CD4-positive, alpha-beta T cell treated with Interleukin-12 subunit alpha and Interleukin-12 subunit beta, for 1 hour (primary cell): Measurements from ENCODE around the gene FOXC1.

Source experiments
- DNase-seq: peaks from one replicate; pipeline ENCODE4 v3.0.0-alpha.2; 2020

Gene FOXC1

GRCh38 chr6:1600063-1600763, 9.5 kb upstream of the FOXC1 start:
- DNase-seq = no peak

- no peak for DNase-seq
Measured at GRCh38 chr6:1600764-1601157, 9.0 kb upstream of the FOXC1 start.

- no peak for DNase-seq
Measured at GRCh38 chr6:1601158-1602048, 8.3 kb upstream of the FOXC1 start.

GRCh38 chr6:1602049-1602713, 7.5 kb upstream of the FOXC1 start:
- DNase-seq = no peak

- no peak for DNase-seq
Measured at GRCh38 chr6:1603708-1604107, 6.0 kb upstream of the FOXC1 start.

GRCh38 chr6:1604158-1605003, 5.3 kb upstream of the FOXC1 start:
- peak; percentile 64 for DNase-seq

- DNase-seq = no peak
Measured at GRCh38 chr6:1605004-1605892, 4.5 kb upstream of the FOXC1 start.

- no peak for DNase-seq
Measured at GRCh38 chr6:1605893-1606779, 3.6 kb upstream of the FOXC1 start.

- no peak for DNase-seq
Measured at GRCh38 chr6:1606780-1607515, 2.8 kb upstream of the FOXC1 start.

GRCh38 chr6:1607516-1608221, 2.0 kb upstream of the FOXC1 start:
- DNase-seq = no peak

- DNase-seq = no peak
Measured at GRCh38 chr6:1608222-1609040, 1.3 kb upstream of the FOXC1 start.

GRCh38 chr6:1609041-1609647, 571 bp upstream of the FOXC1 start:
- DNase-seq = no peak

GRCh38 chr6:1610497-1611321, 994 bp downstream of the FOXC1 start:
- DNase-seq = no peak

- no peak for DNase-seq
Measured at GRCh38 chr6:1611322-1611571, 1.5 kb downstream of the FOXC1 start.

GRCh38 chr6:1611572-1612298, 2.0 kb downstream of the FOXC1 start:
- DNase-seq = no peak

GRCh38 chr6:1612299-1612973, 2.7 kb downstream of the FOXC1 start:
- DNase-seq = no peak
